ENCODE results near the gene SETD1A.

The SETD1A gene

GRCh38 chr16:30982548-30983288, 25.2 kb downstream of the SETD1A start:
- no peak for DNase-seq (ENCODE audit: low spot score)

GRCh38 chr16:30983289-30983889, 25.8 kb downstream of the SETD1A start:
- DNase-seq (ENCODE audit: low spot score) = no peak

- no peak for DNase-seq (ENCODE audit: low spot score)
Measured at GRCh38 chr16:30983898-30984610, 26.5 kb downstream of the SETD1A start.

GRCh38 chr16:30984669-30985400, 27.3 kb downstream of the SETD1A start, which contains the start of gene HSD3B7:
Gene HSD3B7, plus strand, starts transcription at chr16:30985207. Its CDS starts 452 bp downstream, at chr16:30985659.
- DNase-seq (ENCODE audit: low spot score) = peak; percentile 85

- no peak for DNase-seq (ENCODE audit: low spot score)
Measured at GRCh38 chr16:30985401-30986128, 28.0 kb downstream of the SETD1A start.

GRCh38 chr16:30986129-30986991, 28.8 kb downstream of the SETD1A start:
- DNase-seq (ENCODE audit: low spot score) = no peak

- no peak for DNase-seq (ENCODE audit: low spot score)
Measured at GRCh38 chr16:30987581-30988190, 30.1 kb downstream of the SETD1A start.

GRCh38 chr16:30989469-30990047, 32.0 kb downstream of the SETD1A start:
- DNase-seq (ENCODE audit: low spot score) = no peak

- DNase-seq (ENCODE audit: low spot score) = no peak
Measured at GRCh38 chr16:30990105-30990504, 32.6 kb downstream of the SETD1A start.

GRCh38 chr16:30991052-30991451, 33.5 kb downstream of the SETD1A start:
- no peak for DNase-seq (ENCODE audit: low spot score)

- no peak for DNase-seq (ENCODE audit: low spot score)
Measured at GRCh38 chr16:30992276-30992780, 34.8 kb downstream of the SETD1A start.

- DNase-seq (ENCODE audit: low spot score) = no peak
Measured at GRCh38 chr16:30992931-30993816, 35.6 kb downstream of the SETD1A start.

- no peak for DNase-seq (ENCODE audit: low spot score)
Measured at GRCh38 chr16:30995927-30996323, 38.4 kb downstream of the SETD1A start.

GRCh38 chr16:30996324-30996984, 38.9 kb downstream of the SETD1A start:
- DNase-seq (ENCODE audit: low spot score) = no peak

- peak; percentile 99 for DNase-seq (ENCODE audit: low spot score)
Measured at GRCh38 chr16:30996985-30997724, 39.6 kb downstream of the SETD1A start.

- DNase-seq (ENCODE audit: low spot score) = no peak
Measured at GRCh38 chr16:30997725-30998711, 40.5 kb downstream of the SETD1A start.

All from germinal center (tissue), 1 donor.